NOMO-1 treated with dmso at 0.1 percent for 144 hours (cell line): ENCODE results near the gene UNC93B1.

Source experiments
- DNase-seq: peaks from one replicate; lab custom pipeline; 2025; ENCODE audit not compliant: unreplicated experiment; lab: John Stamatoyannopoulos, UW

UNC93B1 gene

DNA sequence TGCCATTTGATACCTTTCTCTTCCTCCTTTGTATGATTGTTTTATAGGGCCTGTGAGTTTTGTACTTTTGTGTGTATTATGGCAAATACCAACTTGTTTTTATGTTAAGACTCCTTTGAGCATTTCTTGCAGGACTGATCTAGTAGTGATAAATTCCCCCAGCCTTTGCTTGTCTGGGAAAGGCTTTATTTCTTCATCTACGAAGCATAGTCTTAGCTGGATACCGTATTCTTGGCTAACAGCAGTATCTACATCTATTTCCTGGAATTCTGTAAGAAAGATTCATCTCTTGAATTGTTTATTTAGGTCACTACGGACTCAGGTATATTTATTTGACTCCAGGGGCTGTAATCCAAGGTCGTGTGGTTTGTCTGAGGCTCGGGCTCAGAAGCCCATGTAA, 20.6 kb upstream of the UNC93B1 start:
- no peak for DNase-seq

GRCh38 chr11:68022531-68022930, 18.6 kb upstream of the UNC93B1 start:
- no peak for DNase-seq

- no peak for DNase-seq
These were observed 17.4 kb upstream of the UNC93B1 start for GRCh38 chr11:68021167-68021787.

DNA sequence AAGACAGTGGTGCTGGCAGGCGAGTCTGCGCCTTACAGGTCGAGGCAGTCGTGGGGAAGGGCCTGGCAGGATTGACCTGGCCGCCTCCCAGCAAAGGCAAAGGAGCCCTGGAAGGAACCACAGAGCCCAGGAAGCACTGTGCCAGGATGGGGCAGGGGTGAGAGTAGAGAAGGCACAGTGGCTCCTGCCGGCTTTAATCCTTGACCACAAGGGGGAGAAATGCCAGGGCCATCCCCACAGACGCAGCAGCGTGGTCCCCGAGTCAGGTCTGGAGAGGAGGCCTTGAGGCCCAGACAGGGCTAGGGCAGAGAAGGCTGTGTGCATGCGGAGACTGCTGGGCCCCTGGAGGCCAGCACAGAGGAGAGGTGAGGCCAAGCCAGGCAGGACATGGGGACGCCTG, 16.7 kb upstream of the UNC93B1 start:
- no peak for DNase-seq

GRCh38 chr11:68019486-68019885, 15.6 kb upstream of the UNC93B1 start:
- DNase-seq: no peak

- DNase-seq: no peak
These were observed 14.9 kb upstream of the UNC93B1 start for GRCh38 chr11:68018730-68019190.

GRCh38 chr11:68017980-68018729, 14.3 kb upstream of the UNC93B1 start:
- no peak for DNase-seq

DNA sequence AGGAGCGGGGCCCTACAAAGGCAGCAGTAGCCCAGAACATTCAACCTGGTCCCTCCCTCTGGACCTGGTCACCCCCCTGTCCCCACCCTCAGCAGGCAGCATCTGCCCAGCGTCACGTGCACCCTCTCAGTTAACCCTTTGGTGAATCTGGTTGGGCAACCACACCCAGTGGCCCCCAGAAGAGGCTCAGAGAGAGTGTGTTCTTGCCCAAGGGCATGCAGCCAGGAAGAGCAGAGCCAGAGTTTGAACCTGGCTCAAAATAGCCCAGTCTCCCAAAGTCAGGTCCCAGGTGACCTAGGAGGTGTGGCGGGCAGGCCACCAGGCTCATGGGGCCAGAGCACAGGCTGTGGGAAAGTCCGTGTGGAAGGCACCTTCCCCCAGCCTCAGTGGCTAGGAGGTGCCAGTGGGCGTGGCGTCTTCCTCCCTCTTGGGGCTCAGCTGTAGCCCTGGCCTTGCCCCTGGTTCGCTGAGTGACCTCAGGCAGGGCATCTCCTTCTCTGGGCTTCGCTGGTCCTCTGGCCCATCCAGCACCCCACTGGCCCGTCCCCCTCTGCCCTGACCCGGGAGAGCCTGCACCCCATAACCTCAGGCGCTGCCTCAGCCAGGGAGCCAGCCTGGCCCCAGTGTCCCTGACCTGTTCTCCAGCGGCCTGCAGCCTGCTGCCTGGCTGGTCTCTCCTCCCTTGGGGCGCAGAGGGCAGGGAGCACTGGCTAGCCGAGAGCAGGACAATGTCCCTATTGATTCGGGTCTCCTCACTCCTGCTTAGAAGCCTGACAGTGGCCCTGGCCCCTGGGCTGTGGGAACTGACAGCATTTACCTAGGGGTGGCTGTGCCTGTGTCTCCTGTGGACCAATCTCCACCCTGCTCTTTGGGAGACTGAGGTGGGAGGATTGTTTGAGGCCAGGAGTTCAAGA, 13.3 kb upstream of the UNC93B1 start:
- no peak for DNase-seq

- no peak for DNase-seq
These were observed 12.4 kb upstream of the UNC93B1 start for GRCh38 chr11:68016161-68016903.

- no peak for DNase-seq
These were observed 11.6 kb upstream of the UNC93B1 start for GRCh38 chr11:68015467-68015866.

DNA sequence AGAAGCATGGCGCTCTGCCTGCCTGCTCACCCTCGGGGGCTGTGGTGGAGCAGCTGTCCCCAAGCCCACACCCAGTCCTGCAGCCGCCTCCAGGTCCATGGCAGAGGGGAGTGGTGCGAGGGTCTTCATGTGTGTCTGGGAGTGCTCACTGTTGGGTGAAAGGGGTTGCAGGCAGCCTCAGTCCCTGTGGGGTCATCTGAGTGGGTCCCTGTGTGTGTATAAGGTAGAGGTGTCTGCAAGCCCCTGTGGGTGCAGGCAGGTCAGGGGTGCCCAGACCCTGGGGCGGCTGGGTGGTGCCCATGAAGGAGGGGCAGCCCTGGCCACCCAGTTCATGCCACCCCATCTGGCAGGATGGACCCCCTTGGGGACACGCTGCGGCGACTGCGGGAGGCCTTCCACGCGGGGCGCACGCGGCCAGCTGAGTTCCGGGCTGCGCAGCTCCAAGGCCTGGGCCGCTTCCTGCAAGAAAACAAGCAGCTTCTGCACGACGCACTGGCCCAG, 11.1 kb upstream of the UNC93B1 start:
- no peak for DNase-seq

- no peak for DNase-seq
These were observed 10.5 kb upstream of the UNC93B1 start for GRCh38 chr11:68014157-68014946.

DNA sequence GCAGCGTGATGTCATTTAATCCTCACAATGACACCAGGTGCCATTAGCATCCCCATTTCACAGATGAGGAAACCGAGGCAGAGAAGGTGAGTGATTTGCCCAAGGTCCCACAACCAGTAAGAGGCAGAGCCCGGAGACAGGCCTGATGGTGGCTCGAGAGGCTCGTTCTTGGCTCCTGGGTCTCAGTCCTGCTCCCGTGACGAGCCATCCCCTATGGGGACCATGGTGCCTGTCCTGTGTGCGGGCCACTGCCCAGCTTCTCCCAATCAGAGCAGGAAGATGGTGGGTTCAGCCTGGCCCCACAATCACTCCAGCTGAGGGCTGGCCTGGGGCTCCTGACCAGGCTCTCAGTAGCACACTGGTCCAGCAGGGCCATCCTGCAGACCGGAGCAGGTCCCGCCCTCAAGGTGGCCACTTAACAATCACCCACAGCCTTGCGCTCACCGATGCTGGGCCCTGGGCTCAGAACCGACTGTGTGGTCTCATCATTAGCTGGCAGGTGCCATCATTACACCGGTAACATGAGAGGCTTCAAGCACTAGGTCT, 9.8 kb upstream of the UNC93B1 start:
- DNase-seq: no peak

DNA sequence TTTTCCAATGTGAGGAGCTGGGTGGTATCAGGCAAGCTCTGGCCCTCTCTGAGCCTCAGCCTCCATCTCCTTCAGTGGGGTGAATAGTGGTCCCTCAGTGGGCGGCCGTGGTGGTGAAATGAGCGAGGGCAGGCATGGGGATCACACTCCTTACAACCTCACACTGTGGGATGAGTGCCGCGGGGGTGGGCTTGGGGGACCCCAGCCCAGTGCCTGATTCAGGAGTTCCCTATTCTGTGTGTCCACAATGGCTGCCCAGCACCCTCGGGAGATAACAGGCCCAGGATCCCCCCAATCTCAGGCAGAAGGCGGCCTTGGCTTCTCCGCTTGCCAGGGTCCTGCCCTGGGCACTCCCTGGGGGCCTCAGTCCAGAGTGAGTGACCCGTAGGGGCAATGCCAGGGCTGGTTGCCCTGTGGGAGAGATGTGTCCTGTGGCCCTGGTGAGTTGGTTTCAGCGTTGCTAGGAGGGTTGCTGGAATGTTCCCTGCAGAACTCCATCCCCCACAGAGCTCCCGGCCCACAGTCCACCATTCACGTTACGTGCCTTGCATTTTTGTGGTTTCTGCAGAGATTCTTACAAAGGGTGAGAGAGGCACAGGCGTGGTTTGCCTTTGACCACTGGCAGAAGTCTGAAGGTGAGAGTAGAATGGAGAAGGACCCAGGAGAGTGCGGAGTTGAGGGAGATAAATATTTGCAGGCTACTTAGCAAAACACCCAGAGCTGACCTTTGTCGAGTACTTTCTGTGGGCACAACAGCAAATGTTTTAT, 9.1 kb upstream of the UNC93B1 start:
- DNase-seq: no peak

DNA sequence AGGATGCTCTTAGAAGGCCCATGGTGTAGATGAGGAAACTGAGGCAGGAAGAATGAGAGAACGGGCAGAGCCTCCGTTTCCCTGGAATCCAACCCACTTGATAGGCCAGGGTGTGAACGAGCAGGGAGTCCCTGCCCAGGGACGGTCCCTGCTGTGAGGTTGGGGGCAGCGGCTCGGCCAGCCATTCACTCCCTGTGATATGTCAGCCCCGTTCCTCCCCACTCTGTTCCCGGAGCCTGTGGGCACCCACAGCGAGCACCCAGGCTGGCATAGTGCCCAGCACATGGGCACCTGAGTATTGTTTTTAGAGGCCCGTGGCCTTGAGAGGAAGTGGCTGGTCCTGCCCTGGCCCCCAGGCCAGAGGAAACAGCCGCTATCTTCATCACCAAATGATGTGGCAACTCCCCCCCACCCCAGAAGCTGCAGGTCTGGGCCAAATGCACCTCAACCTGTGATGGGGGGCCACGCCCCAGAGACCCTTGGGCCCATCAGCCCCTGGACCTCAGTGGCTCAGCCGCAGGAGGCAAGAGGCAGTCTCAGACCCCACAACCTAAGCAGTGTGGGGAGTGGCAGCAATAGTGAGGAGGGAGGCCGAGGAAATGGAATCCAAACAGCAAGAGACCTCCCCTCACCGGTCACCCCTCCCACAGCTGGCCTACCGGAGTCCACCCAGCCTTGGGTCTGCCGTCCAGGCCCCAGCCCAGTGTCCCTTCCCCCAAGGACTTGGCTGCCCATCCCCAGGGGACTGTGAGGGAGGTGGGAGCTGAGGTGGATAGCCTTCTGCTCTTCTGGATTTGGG, 8.3 kb upstream of the UNC93B1 start:
- DNase-seq: no peak

GRCh38 chr11:68011051-68011943, 7.4 kb upstream of the UNC93B1 start:
- DNase-seq: peak; percentile 35
